NOMO-1 treated with DMSO at 0.1 percent for 48 hours (cell line): ENCODE measurements around the gene LAG3.

Experiments
- DNase-seq: peaks from one replicate; lab custom pipeline; 2025; ENCODE audit not compliant: unreplicated experiment; lab: John Stamatoyannopoulos, UW

The LAG3 gene

DNA sequence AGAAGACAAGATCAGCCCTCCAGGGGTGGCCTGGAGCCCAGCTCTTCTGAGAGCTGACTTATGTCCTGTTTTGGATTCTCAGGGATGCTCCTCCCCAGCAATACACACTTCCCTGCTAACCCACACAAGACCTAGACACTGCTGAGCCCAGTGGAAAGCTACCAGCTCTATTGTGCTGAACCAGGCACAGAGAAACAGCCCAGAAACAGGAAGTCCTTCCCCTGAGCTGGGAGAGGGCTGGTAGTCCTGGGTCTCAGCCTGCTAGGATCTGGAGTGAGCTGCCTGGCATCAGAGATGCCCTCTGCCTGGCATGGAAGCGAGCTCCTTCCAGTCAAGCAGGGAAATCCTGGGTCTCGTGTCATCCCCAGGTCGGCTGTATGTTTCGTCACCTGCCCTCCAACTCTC, 1.2 kb upstream of the LAG3 start:
- no peak for DNase-seq

DNA sequence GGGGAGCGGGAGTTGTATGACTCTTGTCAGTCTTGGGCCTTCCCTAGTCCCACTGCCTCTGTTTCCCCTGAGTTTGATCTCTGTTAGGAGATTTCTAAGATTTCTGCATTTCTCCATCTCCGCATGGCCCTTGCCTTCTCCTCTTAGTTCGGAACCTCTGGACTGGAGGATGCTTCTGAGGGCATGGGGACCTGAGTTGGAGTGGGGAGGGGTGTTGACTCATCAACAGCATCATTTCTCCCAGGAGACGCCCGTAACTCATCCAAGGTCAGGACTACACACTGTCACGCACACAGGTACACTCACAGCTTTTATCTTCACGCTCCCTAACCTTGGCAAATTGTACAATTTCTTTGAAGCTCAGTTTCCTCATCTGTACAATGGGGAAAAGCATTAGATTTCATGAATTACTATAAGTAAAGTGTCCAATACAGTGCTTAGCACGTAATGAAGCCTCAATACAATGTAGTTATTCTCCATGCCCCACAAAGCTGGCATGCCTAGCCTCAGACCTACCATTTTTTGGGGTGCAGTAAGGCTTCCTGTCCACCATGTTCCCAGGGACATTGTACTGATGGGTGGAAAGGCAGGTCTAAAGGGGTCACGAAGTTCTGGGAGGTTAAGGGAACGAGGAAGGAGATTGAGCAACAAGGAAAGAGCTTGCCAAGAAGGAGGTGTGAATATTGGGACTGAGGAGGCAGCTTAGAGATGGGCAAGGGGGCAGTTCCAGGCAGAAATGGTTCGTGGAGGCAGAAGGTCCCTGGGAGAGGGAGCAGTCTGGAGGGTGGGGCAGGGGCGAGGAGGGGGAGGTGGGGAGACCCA, 600 bp upstream of the LAG3 start:
- no peak for DNase-seq

DNA sequence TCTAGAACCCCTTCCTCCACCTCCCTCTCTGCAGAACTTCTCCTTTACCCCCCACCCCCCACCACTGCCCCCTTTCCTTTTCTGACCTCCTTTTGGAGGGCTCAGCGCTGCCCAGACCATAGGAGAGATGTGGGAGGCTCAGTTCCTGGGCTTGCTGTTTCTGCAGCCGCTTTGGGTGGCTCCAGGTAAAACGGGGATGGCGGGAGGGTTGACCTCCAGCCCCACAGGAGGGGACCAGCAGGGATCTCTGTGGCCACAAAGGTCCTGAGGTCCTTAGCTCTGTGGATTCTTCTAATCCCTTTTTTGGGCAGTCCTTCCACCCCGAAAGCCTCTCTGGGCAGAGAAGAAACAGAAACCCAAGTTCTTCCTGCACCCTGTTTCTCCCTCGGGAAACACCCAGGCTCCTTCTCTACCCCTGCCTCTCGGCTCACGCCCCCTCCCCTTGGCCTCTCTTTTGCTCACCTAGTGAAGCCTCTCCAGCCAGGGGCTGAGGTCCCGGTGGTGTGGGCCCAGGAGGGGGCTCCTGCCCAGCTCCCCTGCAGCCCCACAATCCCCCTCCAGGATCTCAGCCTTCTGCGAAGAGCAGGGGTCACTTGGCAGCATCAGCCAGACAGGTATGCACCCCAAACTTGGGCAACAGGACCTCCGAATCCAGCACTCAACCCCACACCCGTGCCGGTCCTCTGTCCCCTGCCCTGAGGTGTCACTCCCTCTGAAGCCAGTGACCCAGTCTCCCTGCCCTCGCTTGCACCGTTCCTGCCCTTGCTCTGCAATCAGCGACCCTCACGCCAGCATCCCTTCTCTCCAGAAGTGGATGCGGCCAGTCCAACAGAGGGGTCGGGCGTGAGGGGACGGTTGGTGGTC, 638 bp downstream of the LAG3 start:
- DNase-seq = no peak

DNA sequence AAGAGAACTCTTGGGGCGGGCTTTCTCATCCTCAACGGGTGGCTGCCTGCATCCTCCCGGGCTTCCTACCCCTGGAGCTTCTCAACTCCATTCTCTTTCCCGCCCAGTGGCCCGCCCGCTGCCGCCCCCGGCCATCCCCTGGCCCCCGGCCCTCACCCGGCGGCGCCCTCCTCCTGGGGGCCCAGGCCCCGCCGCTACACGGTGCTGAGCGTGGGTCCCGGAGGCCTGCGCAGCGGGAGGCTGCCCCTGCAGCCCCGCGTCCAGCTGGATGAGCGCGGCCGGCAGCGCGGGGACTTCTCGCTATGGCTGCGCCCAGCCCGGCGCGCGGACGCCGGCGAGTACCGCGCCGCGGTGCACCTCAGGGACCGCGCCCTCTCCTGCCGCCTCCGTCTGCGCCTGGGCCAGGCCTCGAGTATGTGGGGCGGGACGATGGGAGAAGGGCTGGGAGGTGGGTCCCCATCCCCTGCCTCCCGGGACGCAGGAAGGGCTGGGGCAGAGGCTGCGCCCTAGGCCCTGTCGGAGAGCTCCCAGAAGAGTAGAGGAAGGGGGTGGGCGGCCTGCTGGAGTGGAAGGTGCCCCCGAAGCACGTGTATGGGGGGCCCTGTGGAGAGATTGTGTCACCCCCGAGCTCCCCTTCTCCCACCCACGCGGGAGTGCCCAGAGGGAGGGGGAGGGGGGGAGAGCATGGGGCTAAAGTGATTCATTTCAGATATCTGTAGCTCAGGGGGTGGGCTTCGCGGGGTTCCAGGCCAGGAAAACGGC, 1.5 kb downstream of the LAG3 start:
- DNase-seq = no peak

DNA sequence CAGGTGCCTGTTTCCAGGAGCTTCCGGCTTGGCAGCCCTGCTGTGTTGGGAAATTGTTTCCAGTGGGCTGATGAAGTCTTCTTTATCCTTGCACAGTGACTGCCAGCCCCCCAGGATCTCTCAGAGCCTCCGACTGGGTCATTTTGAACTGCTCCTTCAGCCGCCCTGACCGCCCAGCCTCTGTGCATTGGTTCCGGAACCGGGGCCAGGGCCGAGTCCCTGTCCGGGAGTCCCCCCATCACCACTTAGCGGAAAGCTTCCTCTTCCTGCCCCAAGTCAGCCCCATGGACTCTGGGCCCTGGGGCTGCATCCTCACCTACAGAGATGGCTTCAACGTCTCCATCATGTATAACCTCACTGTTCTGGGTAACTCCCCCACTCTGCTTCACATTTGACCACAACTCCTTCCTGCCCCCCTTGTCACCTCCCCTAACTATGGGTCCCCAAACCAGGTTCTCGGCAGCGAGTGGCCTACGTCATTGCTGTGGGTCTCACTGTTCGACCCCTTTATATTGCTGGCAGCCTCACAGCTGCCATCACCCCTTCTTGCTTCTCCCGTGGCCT, 2.3 kb downstream of the LAG3 start:
- DNase-seq = no peak

DNA sequence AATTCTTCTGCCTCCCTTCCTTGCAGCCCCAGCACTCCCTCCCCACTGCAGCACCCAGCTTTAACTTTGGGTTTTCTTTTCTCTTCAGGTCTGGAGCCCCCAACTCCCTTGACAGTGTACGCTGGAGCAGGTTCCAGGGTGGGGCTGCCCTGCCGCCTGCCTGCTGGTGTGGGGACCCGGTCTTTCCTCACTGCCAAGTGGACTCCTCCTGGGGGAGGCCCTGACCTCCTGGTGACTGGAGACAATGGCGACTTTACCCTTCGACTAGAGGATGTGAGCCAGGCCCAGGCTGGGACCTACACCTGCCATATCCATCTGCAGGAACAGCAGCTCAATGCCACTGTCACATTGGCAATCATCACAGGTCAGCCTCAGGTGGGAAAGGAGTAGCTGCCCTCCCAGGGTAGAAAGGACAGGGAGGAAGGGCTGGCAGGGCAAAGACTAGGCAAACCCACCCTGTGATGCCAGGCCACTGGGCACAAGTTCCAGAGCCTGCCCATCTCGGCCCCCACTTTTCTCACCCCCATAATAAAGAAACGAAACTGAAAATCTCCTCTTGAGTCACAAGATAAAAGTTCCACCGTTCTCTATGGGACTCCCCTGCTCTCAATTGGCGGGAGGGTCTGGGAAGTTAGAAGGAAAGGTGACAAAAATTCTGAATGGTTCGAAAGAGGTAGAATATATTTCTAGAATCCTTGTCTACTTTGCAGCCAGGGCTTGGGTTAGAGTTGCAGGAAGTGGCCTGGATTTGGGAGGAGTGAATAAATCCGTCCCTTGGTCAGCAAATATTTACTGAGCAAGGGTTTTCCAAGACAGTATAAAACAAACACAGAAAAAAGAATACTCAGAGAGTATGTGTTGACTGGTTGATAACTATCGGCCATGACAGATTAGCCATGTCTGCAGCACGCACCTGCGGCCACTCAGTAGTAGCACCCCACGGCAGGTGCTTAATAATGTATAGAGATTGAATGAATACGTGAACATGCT, 3.2 kb downstream of the LAG3 start:
- DNase-seq = no peak

DNA sequence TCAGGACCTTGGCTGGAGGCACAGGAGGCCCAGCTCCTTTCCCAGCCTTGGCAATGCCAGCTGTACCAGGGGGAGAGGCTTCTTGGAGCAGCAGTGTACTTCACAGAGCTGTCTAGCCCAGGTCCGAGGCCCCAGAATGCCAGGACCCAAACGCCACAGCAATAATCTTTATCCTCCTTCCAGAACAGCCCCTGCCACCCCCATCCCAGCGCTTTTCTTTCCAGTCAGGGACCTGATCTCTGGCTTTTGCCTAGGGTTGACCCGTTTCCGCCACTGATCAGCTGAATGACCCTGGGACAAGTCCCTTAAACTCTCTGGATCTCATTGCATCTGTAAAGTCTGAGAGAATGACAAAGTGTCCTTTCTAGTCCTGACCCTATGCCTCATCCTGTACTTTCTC, 5.1 kb downstream of the LAG3 start:
- no peak for DNase-seq

DNA sequence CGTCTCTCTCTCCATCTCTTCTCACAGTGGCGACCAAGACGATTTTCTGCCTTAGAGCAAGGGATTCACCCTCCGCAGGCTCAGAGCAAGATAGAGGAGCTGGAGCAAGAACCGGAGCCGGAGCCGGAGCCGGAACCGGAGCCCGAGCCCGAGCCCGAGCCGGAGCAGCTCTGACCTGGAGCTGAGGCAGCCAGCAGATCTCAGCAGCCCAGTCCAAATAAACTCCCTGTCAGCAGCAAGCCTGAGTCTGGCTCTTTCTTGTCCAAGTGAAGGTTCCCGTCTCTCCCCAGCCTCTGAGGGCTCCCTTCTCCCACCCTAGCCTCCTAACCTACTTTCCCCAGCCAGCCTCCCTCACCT, 5.9 kb downstream of the LAG3 start:
- DNase-seq = no peak

DNA sequence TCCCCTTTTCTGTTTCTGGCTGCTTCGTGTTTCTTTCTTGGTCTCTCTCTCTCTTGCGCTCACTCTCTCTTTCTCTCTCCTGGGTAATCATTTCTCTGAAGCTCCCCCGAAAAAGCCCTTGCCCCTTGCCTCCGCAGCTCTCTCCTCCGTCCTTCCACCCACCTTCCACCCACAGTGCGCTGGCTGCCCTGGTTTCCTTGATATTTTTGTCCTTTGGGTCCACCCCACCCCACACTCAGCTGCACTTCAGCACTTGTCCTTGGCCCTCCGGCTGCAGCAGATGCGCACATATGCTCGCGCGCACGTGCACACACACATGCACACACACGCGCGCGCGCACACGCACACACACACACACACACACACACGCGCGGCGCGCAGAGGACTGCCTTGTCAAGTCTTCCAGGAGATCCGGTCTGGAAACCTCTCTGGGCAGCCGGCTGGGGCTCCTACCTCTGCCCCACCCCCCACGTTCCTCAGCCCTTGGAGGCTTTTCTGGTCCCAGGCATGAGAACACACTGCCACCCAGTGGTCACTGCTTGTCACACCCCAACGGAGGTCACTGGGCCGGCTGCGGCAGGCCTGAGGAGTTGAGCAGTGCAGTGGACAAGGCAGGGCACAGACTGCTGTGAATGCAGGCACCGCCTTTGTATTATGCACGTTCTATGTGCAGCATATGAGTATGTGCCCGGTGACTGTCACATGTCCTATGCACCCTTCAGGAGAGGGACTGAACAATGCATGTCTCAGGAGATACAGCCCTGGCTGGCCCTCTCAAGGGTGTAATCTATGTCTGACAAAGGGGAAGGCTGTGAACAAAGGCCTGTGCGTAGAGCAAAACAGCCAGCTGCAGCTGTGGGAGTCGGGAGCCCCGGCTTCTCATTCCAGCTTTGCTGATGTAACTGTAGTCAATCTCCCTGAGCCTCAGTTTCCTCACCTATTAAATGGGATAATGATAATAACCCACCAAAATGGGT, 6.5 kb downstream of the LAG3 start:
- peak; percentile 82 for DNase-seq

DNA sequence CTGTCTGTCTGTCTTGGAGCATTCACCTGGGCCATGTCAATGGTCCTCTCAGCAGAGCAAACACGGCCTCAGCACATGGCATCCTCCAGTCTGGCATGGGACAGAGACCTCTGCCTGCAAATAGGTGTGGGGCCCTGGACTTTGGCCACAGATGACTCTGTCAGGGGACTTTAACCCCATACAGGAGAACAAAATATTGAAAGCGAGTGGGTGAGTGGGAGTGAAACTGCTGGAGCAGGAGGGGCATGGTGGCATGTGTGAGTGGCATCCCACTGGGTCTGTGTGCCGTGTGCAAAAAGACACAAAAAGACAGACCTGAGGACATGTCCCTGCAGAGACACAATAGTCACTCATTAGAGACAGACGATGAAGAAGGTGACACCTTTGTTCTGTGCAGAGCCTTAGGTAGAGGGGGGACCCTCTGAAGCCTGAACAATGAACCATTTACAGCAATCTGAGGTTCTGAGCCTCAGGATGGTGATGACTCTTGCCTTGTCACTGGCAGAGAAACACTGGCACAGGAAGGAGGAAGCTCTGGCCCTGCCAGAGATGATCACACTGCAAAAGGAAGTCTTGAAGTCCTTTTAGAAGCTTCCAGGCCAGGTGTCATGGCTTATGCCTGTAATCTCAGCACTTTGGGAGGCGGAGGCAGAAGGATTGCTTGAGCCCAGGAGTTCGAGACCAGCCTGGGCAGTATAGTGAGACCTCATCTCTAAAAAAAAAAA, 7.5 kb downstream of the LAG3 start:
- DNase-seq = no peak

DNA sequence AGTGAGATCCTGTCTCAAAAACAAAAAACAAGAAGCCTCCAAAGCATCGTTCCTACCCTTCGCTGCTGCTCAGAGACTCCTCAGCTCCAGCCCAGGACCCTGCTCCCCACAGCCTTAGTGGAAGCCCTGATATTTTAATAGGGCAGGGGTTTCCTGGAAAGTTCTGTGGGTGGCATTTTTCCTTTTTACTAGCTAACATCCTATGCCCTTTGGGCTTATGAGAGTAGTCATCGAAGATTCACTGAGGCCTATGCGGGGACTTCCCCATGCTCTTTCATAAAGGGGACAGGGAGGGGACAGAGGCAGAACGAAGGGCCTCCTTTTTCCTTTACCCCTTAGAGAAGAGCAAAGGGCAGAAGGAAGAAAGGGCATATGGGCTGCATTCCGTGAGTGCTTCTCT, 8.3 kb downstream of the LAG3 start:
- DNase-seq = no peak

DNA sequence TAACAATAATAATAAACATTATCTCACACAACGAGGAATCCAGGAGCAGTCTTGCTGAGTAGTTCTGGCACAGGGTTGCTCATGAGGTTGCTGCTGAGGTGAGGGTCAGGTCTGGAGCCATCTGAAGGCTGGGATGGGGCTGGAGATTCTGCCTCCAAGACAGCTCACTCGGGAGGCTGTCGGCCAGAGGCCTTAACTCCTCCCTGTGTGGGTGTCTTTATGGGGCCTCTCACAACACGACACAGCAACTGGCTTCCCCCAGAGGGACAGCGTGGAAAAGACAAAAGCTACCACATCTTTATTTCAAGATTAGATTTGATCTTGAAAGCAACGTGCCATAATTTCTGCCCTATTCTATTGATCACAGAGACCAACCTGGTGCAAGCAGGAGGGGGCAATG, 9.8 kb downstream of the LAG3 start:
- DNase-seq = no peak

DNA sequence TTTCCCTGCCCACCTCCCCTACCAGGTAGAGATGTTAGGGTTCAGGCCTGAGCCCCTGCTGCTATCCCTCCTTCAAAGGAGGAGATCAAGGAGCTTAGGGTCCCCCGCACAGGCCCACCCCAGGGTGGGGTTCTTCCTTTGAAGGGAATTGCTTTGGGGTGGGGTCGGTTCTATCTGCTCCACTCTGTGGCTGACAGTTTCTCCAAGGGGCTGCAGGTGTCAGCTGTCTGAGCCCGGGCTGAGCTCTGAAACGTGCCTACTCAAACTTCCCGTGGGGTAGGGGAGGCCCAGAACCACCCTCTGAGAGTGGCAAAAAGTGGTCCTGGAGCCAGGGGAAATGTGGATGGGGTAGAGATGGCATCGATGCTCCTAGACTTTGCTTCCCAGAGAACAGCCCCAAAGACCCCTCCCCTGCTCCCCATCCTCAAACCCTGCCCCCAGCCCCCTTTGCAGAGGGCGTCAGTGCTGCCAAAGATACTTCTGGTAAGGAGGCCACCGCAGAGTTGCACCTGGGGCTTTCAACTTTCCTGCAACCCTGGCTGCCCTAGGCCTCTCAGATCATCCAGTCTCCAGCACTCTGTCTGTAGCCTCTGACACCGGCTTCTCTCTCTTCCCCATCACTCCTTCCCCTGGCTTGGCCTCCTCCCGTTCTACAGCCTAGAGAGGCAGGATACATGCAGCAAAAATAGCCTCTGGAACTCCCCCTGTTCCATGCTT, 10.7 kb downstream of the LAG3 start:
- DNase-seq = no peak

DNA sequence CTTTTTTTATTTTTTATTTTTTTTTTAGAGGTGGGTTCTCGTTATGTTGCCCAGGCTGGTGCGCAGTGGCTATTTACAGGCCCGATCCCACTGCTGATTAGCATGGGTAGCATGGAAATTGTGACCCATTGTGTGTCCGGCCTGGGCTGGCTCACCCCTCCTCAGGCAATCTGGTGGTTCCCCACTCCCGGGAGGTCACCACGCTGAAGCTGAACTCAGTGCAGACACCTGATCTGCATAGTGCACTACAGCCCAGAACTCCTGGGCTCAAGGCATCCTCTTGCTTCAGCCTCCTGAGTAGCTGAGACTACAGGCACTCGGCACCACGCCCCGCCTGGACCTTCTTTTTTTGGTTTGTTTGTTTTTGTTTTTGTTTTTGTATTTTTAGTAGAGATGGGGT, 11.5 kb downstream of the LAG3 start:
- no peak for DNase-seq

DNA sequence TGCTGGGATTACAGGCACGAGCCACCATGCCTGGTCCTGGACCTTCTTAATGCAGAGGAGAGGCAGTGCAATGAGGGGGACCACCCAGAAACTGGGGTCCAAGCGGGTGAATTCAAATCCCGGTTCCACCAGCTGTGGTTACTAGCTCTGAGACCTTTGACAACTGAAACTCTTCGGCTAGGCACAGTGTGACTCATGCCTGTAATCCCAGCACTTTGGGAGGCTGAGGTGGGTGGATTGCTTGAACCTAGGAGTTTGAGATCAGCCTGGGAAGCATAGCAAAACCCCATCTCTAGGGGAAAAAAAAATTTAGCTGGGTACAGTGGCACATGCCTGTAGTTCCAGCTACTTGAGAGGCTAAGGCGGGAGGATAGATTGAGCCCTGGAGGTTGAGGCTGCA, 12.0 kb downstream of the LAG3 start:
- no peak for DNase-seq

DNA sequence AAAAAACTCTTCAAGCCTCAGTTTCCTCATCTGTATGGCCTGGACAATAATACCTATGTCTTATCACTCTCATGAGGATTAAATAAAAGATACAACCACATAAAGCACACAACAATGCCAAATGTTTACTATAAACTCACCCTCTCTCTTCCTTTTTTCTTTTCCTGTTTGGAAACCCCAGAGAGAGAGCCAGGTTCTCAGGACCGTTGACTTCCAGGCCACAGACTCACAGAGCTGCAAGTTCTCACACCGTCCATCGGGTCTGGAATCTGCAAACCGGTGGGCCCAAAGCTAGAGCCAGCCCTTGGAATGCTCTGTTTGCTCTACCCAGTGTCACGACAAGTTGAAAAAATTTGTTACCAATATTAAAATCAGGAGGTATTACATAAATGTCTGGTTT, 12.4 kb downstream of the LAG3 start:
- no peak for DNase-seq

DNA sequence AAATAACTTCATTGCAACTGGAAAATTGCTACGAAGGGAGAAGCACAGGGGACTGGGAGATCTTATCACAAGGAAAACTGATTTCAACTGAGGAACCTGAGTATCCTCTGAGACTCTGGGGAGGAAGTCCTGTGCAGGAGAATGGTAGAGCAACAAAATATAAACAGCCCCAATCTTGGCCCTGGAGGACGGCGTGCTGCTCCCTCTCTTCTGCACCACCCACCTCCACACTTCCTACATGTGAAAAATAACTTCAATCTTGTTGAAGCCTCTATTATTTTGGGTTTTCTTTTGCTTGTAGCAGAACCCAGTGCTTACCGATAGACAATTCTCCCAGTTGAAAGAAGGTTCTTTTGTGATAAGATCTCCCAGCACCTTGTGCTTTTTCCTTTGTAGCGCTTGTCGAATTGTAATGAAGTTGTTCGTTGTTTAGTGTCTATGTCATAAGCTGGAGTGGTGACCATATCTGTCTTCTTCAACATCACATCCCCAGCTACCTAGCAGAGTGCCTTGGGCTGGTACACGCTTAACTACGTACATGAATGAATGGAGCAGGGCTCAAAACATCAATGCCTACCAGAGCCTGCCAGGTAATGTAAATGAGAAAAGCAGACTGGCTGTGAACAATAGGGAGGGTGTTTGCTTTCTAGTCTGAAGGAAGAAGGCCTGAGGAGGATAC, 14.2 kb downstream of the LAG3 start:
- DNase-seq = no peak
